IMR-90 (cell line): Measurements from ENCODE around the gene AMIGO1. TPM values are rescaled to one million over a fixed set of nuclear protein-coding genes. Genes with fewer than 3 reads are reported as not detected.
A peak's percentile ranks its signal among the peaks of the same experiment; 100 is the strongest.

Experiments used
- ATAC-seq: fragments of 200-7000 bp; cut with Tn5 transposase; 2 replicates; pipeline ENCODE4 v1.9.1; 2020; ENCODE audit warnings: low read depth, mild to moderate bottlenecking, moderate library complexity
- BruUV-seq: library from RNA; stranded (reverse); fragments of 400-500 nt; replicated peaks from 2 replicates; lab custom pipeline; 2021; lab: Mats Ljungman, UMichigan
- CTCF ChIA-PET: fragments of 300-600 bp; formaldehyde crosslinking; extraction: SDS; loops from one replicate; lab custom pipeline; 2021; ENCODE audit warnings: antibody characterized with exemption; lab: Yijun Ruan, JAX
- POLR2A ChIA-PET: fragments of 300-600 bp; sonication (Branson Sonifier 250); formaldehyde crosslinking; loops from one replicate; lab custom pipeline; 2022; ENCODE audit warnings: antibody characterized with exemption; ENCODE audit not compliant: unreplicated experiment; lab: Charles Lee
- DNase-seq: peaks from one replicate; pipeline ENCODE4 v3.0.0; 2013
- H2AFZ ChIP-seq: replicated peaks from 2 replicates; pipeline ENCODE3; 2013; ENCODE audit warnings: low read length, mild to moderate bottlenecking; ENCODE audit not compliant: poor library complexity
- H2AK5ac ChIP-seq: 2 replicates; pipeline ENCODE4 v1.6.1; 2013; ENCODE audit warnings: low read depth, low read length, inconsistent platforms
- H2AK9ac ChIP-seq: replicated peaks from 2 replicates; pipeline ENCODE3; 2013; ENCODE audit warnings: mild to moderate bottlenecking, low read depth, low read length, moderate library complexity; ENCODE audit not compliant: poor library complexity
- H2BK120ac ChIP-seq: 2 replicates; pipeline ENCODE4 v1.6.1; 2013; ENCODE audit warnings: low read depth, low read length, inconsistent platforms
- H2BK15ac ChIP-seq: 3 replicates; pipeline ENCODE4 v1.6.1; 2013; ENCODE audit warnings: low read depth, low read length, inconsistent platforms
- H2BK20ac ChIP-seq: 2 replicates; pipeline ENCODE4 v1.6.1; 2013; ENCODE audit warnings: low read depth, mild to moderate bottlenecking, inconsistent platforms, low read length, moderate library complexity
- H2BK5ac ChIP-seq: 2 replicates; pipeline ENCODE4 v1.6.1; 2013; ENCODE audit warnings: mild to moderate bottlenecking, low read depth, low read length, inconsistent platforms; ENCODE audit not compliant: poor library complexity, severe bottlenecking
- H3K14ac ChIP-seq: replicated peaks from 2 replicates; pipeline ENCODE4 v1.6.1; 2013; ENCODE audit warnings: low read depth, low read length, inconsistent platforms
- H3K18ac ChIP-seq: 2 replicates; pipeline ENCODE4 v1.6.1; 2013; ENCODE audit warnings: low read depth, low read length, control low read depth
- H3K23ac ChIP-seq: 2 replicates; pipeline ENCODE4 v1.6.1; 2013; ENCODE audit warnings: low read depth, low read length, inconsistent platforms
- H3K27ac ChIP-seq: 2 replicates; pipeline ENCODE4 v1.5.1; 2013; ENCODE audit warnings: mild to moderate bottlenecking, control low read depth, low read length; ENCODE audit not compliant: insufficient read depth
- H3K27me3 ChIP-seq: 2 replicates; pipeline ENCODE4 v1.6.1; 2013; ENCODE audit warnings: low read length; ENCODE audit not compliant: control insufficient read depth, insufficient read depth
- H3K36me3 ChIP-seq: 2 replicates; pipeline ENCODE4 v1.6.1; 2013; ENCODE audit warnings: low read length, mixed read lengths; ENCODE audit not compliant: control insufficient read depth, insufficient read depth
- H3K4ac ChIP-seq: 2 replicates; pipeline ENCODE4 v1.6.1; 2013; ENCODE audit warnings: low read depth, low read length, inconsistent platforms
- H3K4me1 ChIP-seq: 2 replicates; pipeline ENCODE4 v1.6.1; 2013; ENCODE audit warnings: low read length, mixed read lengths; ENCODE audit not compliant: control insufficient read depth, insufficient read depth
- H3K4me2 ChIP-seq: 2 replicates; pipeline ENCODE4 v1.6.1; 2013; ENCODE audit warnings: low read depth, mild to moderate bottlenecking, control low read depth, low read length, moderate library complexity
- H3K4me3 ChIP-seq: 2 replicates; pipeline ENCODE4 v1.5.1; 2013; ENCODE audit warnings: low read depth, mild to moderate bottlenecking, control low read depth, low read length, moderate library complexity; ENCODE audit not compliant: insufficient read depth
- H3K56ac ChIP-seq: 2 replicates; pipeline ENCODE4 v1.6.1; 2013; ENCODE audit warnings: low read length, inconsistent platforms; ENCODE audit not compliant: insufficient read depth; ENCODE audit errors: extremely low read depth
- H3K79me1 ChIP-seq, 2 experiments: 2 replicates each; pipeline ENCODE4 v1.6.1; 2013; ENCODE audit warnings: low read length in 2 of 2, inconsistent platforms in 1 of 2, low read depth in 1 of 2
- H3K9ac ChIP-seq: 2 replicates; pipeline ENCODE4 v1.6.1; 2013; ENCODE audit warnings: low read depth, low read length, control low read depth
- H3K9me1 ChIP-seq: 2 replicates; pipeline ENCODE4 v1.6.1; 2013; ENCODE audit warnings: low read length, inconsistent platforms; ENCODE audit not compliant: insufficient read depth
- H3K9me3 ChIP-seq: 2 replicates; pipeline ENCODE4 v1.6.1; 2013; ENCODE audit warnings: low read length; ENCODE audit not compliant: control insufficient read depth, insufficient read depth
- H4K20me1 ChIP-seq: 2 replicates; pipeline ENCODE4 v1.6.1; 2013; ENCODE audit warnings: low read length, inconsistent platforms; ENCODE audit not compliant: insufficient read depth
- H4K5ac ChIP-seq: 2 replicates; pipeline ENCODE4 v1.6.1; 2013; ENCODE audit warnings: mild to moderate bottlenecking, low read depth, low read length, control low read depth
- H4K8ac ChIP-seq, 2 experiments: 2 replicates each; pipeline ENCODE4 v1.6.1; 2013; ENCODE audit warnings: low read depth in 2 of 2, low read length in 2 of 2, control low read depth in 1 of 2, inconsistent platforms in 1 of 2
- H4K91ac ChIP-seq: 2 replicates; pipeline ENCODE4 v1.6.1; 2013; ENCODE audit warnings: low read depth, low read length, inconsistent platforms; ENCODE audit not compliant: insufficient read depth
- CEBPB ChIP-seq: IDR thresholded peaks from 2 replicates; pipeline ENCODE4 v1.6.1; 2012; ENCODE audit warnings: low read depth, low read length, improper control_type of control experiment
- CTCF ChIP-seq: conservative IDR thresholded peaks from 2 replicates; pipeline ENCODE4 v1.5.1; 2012; ENCODE audit warnings: mild to moderate bottlenecking, low read depth, low read length, improper control_type of control experiment
- WGBS, 2 experiments: methylation state at CpG; one replicate each; pipeline versions ENCODE4 v1.1.5 to v1.1.7; 2013; ENCODE audit warnings: missing lambda C conversion rate in 2 of 2; ENCODE audit not compliant: insufficient read length in 1 of 2; ENCODE audit errors: extremely low coverage in 2 of 2; 5-methylcytosine and 5-hydroxymethylcytosine counted together
- dilution Hi-C: fragments of 300-500 bp; cut with HindIII; formaldehyde crosslinking; loops from one replicate; pipeline ENCODE4 v1.14.3; 2018; ENCODE audit warnings: low sequenced_read_pairs; ENCODE audit not compliant: unreplicated experiment
- in situ Hi-C: fragments of 300-500 bp; cut with MboI; formaldehyde crosslinking; loops from 3 replicates; pipeline ENCODE4 v1.14.3; 2019; ENCODE audit warnings: low sequenced_read_pairs, inconsistent platforms, mixed read lengths
- intact Hi-C: fragments of 100-400 bp; cut with micrococcal nuclease; formaldehyde crosslinking; loops from 2 replicates; pipeline ENCODE4 v1.10.0; 2022
- polyA plus RNA-seq, 3 experiments: library from polyadenylated mRNA; depleted of rRNA; stranded (reverse); fragments of >200 nt; gene quantifications; 2 replicates each; pipeline ENCODE4 v1.2.3, GENCODE V29; 2012; ENCODE audit warnings: low replicate concordance in 1 of 3
- total RNA-seq: library from RNA; depleted of rRNA; stranded (reverse); fragments of >200 nt; gene quantifications from 2 replicates; pipeline ENCODE4 v1.2.3, GENCODE V29; 2012

Gene AMIGO1
- total and polyA plus RNA-seq, 2 of the 4 experiments (the other 2 are of a cell fraction): 1.5 to 1.6 TPM

- peaks cover 13% of the 10 kb centered on the region; the same call in 1 of the 2 replicates for H4K20me1 ChIP-seq
- ATAC-seq: peak; percentile 73
These were observed 9.6 kb downstream of the AMIGO1 start for GRCh38 chr1:109499661-109500536.

More at GRCh38 chr1:109499661-109500536, 9.6 kb downstream of the AMIGO1 start:
- H3K4ac ChIP-seq: peak overlapping the region; percentile 70; the same call in 1 of the 2 replicates
- H3K79me1 ChIP-seq: peaks cover 14 to 56% of the 10 kb centered on the region in 2 experiments
- H4K91ac ChIP-seq: no peak overlapping the region
- intact Hi-C loops: no loop called here
- dilution Hi-C loops: no loop called here
- no peaks in the 10 kb centered on the region for H3K9me3 ChIP-seq
- TF ChIP-seq CTCF (peak; percentile 38), CEBPB (no peak)
- no CpG with 5 or more reads among the region's 4 CpGs for WGBS, 2 experiments
- DNase-seq: peak; percentile 76
- H3K56ac ChIP-seq: no peak overlapping the region
- H3K36me3 ChIP-seq: peaks cover 13% of the 10 kb centered on the region
- H3K27ac ChIP-seq: peak overlapping the region; percentile 17
- peak overlapping the region; percentile 76 for H2AK9ac ChIP-seq
- ChIA-PET POLR2A (no interaction called here), CTCF (interaction anchor here (0.6 to 5.1 kb wide), 8 partner anchors 9 to 412 kb away, joined by 3 to 51 read pairs (median 5); partner anchors contain the start of gene AMIGO1)
- peak overlapping the region in 1 of 2 experiments; percentile 55; a peak in 2 of 4 replicates for H4K8ac ChIP-seq
- no peak overlapping the region for H3K23ac ChIP-seq
- H2BK15ac ChIP-seq: no peak overlapping the region
- H2BK20ac ChIP-seq: peak overlapping the region; percentile 73; the same call in 1 of the 2 replicates
- H3K4me2 ChIP-seq: peak overlapping the region; percentile 19; the same call in 1 of the 2 replicates
- H4K5ac ChIP-seq: no peak overlapping the region
- peak overlapping the region; percentile 9 for H2BK5ac ChIP-seq
- no peak overlapping the region for H3K18ac ChIP-seq
- peak overlapping the region; percentile 68; the same call in 1 of the 2 replicates for H2AK5ac ChIP-seq
- H3K9ac ChIP-seq: no peak overlapping the region
- H3K27me3 ChIP-seq: no peaks in the 10 kb centered on the region
- BruUV-seq: no TSS peak
- peak overlapping the region; percentile 68; the same call in 1 of the 2 replicates for H2BK120ac ChIP-seq
- no peak overlapping the region for H3K4me3 ChIP-seq
- no peak overlapping the region for H3K14ac ChIP-seq
- H3K4me1 ChIP-seq: peaks cover 27% of the 10 kb centered on the region
- in situ Hi-C loops: loop anchor here (5.0 kb wide), 1 partner anchor 32 kb away; no protein-coding TSS in a partner anchor
- H2AFZ ChIP-seq: peak overlapping the region; percentile 18
- H3K9me1 ChIP-seq: peaks cover 23% of the 10 kb centered on the region
